Measurements from ENCODE around the gene EID1. TPM values are rescaled to one million over a fixed set of nuclear protein-coding genes. Genes with fewer than 3 reads are reported as not detected.
"Not testable (repeated sequence)": the region's sequence is repeated elsewhere in the genome, so short reads cannot be mapped to it uniquely, and the experiment has no call there.

Gene EID1
- polyA plus RNA-seq, 3 donors = 298 to 378 (median 304) TPM

DNA sequence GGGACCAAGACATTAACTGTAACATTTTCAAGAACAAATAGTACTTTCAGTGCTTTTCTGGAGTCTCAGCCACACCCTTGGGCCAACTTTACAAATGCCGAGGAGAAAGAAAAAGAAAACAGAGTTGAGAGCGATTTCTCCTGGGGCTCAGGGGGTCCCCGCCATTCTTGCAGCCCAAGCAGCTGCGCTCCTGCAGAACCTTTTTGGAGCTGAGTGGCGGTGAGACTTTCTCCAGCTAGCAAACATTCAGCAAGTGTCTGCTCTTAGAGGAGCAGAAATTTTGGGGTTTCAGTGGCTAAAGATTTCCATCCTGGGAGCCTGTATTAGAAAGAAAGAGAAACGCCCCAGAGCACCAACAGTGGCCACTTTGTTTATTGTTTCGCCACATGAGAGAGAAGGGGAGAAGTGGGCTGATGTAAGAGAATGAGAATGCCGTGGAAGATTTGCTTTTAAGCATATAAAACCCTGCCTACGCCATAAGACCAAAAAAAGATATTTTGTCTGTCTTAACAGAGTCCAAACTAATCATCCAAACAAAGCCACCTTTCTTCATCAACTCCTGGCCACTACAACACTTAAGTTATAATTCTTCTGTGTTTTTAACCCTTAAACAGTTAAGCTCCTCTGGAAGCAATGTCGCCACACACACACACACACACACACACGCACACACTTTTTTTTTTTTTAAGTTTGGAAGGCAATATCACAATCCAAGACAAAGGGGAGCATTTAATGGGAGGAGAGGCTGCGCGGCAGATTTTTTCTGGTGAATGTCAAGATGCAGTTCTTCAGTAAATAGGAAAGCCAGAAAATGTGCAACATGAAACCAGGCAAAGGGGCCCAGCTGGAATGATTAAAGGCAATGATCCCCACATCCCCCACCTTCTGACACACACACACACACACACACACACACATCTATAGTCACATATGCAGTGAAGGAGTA is 19.2 kb downstream of the EID1 start:
- peak in 10 of 11 donors; percentile 53 to 81 (median 63) for DNase-seq (ENCODE audit: extremely low read depth in 1 of 11, low read depth in 9 of 11, low spot score in 4 of 11)

DNA sequence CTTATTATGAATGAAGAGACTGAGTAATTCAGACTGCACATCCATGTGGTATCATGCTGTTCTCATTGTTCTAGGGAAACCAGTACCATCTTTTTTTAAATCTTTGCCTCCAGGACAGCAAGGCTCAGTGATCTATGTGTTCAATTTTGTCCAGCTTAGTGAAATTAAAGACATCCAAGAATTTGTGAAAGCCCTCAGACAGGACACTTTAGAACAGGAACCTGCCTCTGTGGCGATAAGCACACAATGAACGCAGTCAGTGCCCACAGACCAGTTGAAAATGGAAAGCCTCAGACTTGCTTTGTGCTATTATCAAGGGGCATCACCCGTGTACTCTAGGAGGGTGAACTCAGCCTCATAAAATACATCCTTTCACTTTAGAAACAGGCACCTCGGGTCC is 20.1 kb downstream of the EID1 start:
- no peak for DNase-seq (ENCODE audit: extremely low read depth in 1 of 11, low read depth in 9 of 11, low spot score in 4 of 11)

DNA sequence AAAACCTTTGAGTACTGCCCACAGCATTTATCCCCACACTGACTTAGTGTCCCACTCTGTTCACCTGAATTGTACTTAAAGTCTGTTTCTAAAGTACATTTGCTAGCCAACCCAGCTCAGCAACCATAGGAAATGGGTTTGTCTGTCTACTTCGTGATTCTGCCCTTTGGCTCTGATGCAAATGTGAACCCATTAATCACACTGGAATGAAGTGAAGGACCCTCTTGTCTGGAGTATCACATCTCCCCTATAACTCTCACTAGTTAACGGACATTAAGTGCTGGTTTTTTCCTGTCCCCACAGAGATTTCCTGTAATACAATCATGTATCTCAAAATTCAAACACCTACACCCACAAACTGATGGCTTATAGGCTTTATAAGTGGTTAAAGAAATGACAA is 20.5 kb downstream of the EID1 start:
- DNase-seq (ENCODE audit: extremely low read depth in 1 of 11, low read depth in 9 of 11, low spot score in 4 of 11) = peak in 1 of 11 donors; percentile 24

DNA sequence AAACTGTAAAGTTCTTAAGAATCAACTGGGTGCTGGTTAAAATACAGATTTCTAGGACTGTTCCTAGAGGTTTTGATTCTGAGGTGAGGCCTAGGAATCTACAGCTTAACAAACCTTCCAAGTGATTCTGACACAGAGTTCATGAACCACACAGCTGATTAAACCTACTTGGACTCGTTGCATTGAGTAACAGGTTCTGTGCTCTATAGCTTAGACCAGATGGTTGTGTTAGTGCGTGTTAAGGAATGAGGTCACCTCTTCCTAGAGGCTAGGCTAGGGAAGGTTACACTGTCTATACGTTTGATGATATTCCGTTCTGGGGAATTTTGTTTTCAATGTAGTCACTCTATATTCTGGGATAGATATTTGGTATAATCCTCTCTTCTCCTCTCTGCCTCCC is 21.9 kb downstream of the EID1 start:
- no peak for DNase-seq (ENCODE audit: extremely low read depth in 1 of 11, low read depth in 9 of 11, low spot score in 4 of 11)

DNA sequence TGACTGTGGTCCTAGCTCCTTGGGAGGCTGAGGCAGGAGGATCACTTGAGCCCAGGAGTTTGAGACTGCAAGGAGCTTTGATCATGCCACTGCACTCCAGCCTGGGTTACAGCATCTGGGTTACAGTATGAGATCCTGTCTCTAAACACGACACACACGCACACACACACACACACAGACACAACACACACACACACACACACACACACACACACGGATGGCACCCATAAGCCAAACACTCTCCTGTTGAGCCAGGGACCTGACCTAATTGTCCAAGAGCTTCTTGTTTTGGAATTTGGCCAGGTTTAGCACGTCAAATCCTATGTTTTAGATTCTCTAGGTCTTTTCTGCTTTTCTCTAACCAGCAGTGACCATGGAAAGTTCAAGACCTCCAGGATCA is 26.8 kb downstream of the EID1 start:
- DNase-seq (ENCODE audit: extremely low read depth in 1 of 11, low read depth in 9 of 11, low spot score in 4 of 11) = no peak

- DNase-seq (ENCODE audit: extremely low read depth in 1 of 11, low read depth in 9 of 11, low spot score in 4 of 11) = no peak
These were observed 27.3 kb downstream of the EID1 start for GRCh38 chr15:48905216-48905615.

GRCh38 chr15:48905847-48906246 is 27.9 kb downstream of the EID1 start:
- no peak for DNase-seq (ENCODE audit: extremely low read depth in 1 of 11, low read depth in 9 of 11, low spot score in 4 of 11)

GRCh38 chr15:48909313-48909712 is 31.4 kb downstream of the EID1 start:
- DNase-seq (ENCODE audit: extremely low read depth in 1 of 11, low read depth in 9 of 11, low spot score in 4 of 11) = not testable (repeated sequence)

DNA sequence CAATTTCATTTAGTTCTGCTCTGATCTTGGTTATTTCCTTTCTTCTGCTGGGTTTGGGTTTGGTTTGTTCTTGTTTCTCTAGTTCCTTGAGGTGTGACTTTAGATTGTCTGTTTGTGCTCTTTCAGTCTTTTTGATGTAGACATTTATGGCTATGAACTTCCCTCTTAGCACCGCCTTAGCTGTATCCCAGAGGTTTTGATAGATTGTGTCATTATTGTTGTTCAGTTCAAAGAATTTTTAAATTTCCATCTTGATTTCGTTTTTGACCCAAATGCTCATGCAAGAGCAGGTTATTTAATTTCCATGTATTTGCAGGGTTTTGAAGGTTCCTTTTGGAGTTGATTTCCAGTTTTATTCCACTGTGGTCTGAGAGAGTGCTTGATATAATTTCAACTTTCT is 32.6 kb downstream of the EID1 start:
- not testable (repeated sequence) for DNase-seq (ENCODE audit: extremely low read depth in 1 of 11, low read depth in 9 of 11, low spot score in 4 of 11)

DNA sequence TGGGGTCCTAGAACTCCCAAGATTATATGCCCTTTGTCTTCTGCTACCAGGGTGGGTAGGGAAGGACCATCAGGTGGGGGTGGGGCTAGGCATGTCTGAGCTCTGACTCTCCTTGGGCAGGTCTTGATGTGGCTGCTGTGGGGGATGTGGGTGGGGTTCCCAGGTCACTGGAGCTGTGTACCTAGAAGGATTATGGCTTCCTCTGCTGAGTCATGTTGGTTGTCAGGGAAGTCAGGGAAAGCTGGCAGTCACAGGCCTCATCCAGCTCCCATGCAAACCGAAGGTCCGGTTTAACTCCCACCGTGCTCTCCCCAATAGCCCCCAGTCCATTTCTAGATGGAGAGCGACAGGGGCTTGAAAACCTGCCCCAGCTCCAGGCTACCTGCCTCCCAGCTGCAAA is 35.2 kb downstream of the EID1 start:
- DNase-seq (ENCODE audit: extremely low read depth in 1 of 11, low read depth in 9 of 11, low spot score in 4 of 11) = no peak

DNA sequence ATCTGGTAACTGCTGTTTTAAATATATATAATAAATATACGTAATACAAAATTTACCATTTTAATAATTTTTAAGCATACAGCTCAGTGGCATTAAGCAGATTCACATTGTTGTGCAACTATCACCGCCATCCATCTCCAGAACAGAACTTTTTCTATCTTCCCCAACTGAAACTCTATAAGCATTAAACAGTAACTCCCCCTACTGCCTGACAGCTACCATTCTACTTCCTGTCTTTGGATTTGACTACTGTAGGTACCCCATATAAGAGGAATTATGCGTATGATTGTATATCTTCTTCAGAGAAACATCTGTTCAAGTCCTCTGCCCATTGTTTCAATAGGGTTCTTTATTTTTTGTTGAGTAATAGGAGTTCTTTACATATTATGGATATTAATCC is 36.8 kb downstream of the EID1 start:
- no peak for DNase-seq (ENCODE audit: extremely low read depth in 1 of 11, low read depth in 9 of 11, low spot score in 4 of 11)

GRCh38 chr15:48915861-48916260 is 37.9 kb downstream of the EID1 start:
- no peak for DNase-seq (ENCODE audit: extremely low read depth in 1 of 11, low read depth in 9 of 11, low spot score in 4 of 11)

DNA sequence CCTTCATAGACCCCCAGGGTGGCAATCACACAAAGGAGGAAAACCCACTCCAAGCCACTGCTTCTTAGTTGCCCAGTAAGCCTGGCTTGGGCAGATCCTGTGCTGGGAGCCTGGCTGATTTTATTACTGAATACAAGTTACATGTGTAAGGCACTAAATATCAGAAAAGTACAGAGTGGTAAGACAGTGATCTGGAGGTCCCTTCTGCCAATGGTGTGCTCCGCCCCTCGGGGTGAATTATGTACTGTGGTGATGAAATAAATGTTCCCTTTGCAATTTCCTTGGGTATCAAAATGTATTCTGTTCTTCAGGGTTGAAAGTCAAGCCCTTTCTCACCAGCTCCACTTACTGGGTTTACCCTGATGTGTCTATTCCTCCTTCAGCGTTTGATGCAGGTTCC is 38.8 kb downstream of the EID1 start:
- no peak for DNase-seq (ENCODE audit: extremely low read depth in 1 of 11, low read depth in 9 of 11, low spot score in 4 of 11)

DNA sequence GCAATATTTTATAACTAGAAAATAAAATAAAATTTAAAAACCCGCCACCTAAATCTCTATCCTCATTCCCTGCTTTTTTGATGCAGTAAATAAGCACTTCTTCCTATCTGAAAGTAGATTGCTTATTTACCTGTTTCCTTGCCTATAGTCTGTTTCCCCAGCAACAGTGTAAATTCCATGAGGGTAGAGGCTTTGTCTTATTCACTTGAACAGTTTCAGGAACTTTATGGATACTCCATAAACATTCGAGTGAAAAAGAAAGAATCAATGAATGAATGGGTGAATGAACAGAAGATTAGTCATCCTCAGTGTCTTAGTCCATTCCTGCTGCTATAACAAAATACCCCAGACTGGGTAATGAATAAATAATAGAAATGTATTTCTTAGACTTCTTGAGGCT is 44.1 kb downstream of the EID1 start:
- no peak for DNase-seq (ENCODE audit: extremely low read depth in 1 of 11, low read depth in 9 of 11, low spot score in 4 of 11)

DNA sequence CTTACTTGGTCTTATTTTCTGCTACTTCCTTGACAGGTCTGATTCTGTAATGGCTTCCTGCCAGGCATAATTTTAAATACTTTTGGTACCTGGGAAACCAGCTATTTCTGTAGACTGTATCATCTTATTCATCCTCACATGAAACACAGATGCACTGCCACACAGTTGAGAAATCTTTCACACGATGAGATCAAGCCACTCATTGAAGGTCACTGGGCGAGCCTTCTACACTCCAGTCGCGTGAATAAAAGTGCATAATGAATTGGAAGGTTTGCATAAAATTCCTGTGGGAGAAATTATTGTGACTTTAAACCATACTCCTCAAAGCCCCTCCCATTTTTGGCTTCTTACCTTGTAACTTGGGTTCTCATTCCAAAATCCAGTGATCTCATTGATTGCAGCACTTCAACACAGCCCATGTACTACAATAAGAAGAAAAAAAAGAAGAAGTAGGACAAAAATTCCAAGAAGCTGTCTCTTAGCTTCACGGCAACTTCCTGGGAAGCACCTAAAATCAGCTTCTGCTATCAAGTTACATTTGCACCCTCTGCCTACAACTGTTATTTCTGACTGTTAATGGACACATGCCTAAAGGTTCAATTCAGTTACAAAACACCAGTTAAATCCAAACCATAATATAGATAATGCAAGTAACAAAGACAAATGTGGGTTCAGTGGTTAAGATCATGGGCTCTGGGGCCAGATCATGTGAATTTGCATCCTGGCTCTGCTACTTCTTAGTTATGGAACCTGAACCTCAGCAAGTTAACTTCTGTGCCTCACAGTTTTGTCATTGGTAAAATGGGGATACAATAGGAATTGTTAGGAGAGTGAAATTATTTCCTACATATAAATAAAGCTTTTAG is 46.8 kb downstream of the EID1 start:
- no peak for DNase-seq (ENCODE audit: extremely low read depth in 1 of 11, low read depth in 9 of 11, low spot score in 4 of 11)

DNA sequence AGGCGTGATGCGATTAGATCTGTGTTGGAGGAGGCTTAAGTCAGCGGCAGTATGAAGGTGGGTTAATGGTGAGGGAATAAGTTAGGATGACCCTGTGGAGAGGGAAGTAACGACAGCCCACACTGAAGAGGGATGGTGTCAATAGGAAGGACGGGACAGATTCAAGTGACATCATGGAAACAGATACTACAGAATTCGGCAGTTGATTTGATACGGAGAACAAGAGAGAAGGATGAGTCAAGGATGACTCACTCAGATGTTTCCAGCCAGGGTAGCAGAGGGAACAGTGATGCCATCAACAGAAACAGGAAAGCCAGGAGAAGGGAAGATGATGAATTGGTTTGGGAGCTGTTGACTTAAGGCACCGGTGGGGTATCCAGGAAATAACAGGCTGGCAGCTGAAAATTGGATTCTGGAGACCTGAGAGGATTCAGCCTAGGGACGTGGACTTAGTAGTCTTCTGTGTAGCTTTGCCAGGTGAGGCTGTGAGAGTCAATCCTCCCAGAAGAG is 47.8 kb downstream of the EID1 start:
- no peak for DNase-seq (ENCODE audit: extremely low read depth in 1 of 11, low read depth in 9 of 11, low spot score in 4 of 11)

DNA sequence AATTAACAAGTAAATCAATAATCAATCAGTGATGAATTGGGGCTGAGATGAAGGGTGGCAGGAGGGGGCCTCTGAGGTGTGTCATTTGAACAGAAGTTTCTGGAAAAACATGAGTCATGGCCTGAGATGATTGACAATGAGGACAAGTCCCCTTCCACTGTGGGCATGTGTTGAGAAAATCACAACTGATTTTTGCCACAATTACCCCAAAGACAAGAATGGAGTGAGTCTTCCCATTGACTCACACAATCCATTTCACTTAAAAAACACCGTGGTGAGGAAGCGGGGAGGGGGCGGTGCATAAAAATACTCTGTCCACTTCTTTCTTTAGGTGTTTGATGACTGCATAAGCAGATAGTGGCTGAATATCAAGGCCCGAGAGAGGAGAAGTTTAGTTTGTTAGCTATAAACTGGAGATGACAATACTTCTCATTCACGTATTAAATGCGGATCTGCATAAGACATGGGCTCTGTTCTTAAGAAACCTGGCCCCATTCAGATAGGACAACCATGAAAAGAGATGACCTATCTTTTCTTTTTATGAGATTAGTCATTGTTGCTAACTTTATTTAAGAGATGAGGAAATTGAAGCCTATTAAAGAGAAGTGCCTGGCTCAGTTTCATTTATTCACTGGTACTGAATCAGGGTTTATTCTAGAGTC is 51.1 kb downstream of the EID1 start:
- DNase-seq (ENCODE audit: extremely low read depth in 1 of 11, low read depth in 9 of 11, low spot score in 4 of 11) = no peak

- no peak for DNase-seq (ENCODE audit: extremely low read depth in 1 of 11, low read depth in 9 of 11, low spot score in 4 of 11)
These were observed 51.7 kb downstream of the EID1 start for GRCh38 chr15:48929661-48930060.

All from renal cortex interstitium (tissue), 11 donors.